ENCODE results near the gene RNF32.
"Not testable (repeated sequence)": the region's sequence is repeated elsewhere in the genome, so short reads cannot be mapped to it uniquely, and the experiment has no call there.

The RNF32 gene

DNA sequence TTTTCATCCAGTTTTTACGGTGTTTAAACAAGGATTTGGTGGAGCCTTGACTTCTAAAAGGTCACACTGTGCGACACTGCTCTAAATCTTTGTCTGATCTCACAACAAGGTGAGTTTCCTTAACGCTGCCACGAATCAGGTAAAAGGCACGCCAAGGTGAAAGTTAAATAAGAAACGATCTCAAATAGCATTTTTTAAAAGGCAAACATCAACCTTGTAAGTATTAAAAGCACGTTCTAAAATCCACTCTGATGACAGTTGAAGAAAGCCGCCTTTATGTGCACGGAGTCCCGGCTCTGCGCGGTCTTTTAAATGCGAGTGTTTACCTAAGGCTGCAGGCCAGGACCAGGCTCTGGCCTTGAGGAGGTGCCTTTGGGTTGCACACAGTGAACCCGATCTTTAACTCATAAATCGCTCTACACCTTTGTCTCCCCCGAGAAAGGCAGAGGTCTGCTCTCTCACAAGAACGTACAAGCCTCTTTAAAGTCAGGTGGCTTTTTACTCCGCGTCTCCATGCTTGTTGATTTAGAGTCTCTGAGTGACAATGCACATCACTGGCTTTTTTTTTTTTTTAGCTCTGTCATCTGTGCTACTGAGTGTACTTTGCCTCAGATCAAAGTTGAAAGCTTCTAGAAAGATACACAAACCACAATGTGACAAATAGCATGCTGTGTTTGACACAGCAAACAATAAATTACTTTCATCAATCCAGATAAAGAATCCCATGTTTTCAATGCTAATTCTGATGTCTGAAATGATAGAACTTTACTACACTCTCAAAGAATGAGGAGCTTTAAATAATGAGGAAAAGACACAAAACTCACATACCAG lies 25.9 kb upstream of the RNF32 start:
- DNase-seq: no peak

DNA sequence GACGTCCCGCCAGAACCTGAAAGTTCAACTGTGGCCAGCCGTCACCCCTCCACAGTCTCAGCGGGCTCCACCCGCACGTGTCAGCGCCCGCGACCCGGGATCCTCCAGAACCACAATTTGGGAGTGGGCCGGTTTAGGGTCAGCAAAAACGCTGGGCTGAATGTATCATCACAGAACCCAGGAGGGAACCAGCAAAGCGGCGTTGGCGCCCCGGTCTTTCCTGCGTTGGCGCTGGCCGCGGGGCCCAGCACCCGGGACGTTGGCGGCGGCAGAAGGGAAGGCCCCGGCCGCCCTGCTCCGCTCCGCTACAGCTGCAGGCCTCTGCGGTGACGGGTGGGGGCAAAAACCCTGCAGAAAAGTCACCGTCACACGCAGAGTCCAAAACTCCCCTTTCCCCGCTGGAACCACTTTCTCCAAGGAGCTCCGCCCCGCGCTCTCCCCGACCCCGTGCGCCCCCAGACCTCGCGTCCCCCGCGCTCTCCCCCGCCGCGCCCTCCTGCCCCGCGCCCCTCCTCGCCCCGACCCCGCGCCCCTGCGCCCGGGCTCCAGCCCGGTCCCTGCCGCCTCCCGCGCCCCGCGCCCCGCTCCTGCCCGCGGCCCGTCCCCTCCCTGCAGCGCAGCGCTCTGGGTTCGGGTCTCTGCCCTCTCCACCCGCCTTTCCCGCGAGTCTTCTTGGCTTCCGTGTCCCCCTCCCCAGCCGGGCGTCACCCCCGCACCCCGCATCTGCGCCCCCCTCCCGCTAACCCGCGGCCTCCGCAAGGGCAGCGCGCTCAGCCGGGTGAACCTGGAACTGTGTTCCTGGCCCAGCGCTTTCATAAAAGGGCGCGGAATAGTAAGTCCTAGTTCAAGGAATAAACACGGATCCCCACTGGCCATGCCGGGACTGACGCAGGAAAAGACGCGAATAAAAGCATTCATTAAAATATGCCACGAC lies 24.0 kb upstream of the RNF32 start:
- DNase-seq: peak; percentile 15

DNA sequence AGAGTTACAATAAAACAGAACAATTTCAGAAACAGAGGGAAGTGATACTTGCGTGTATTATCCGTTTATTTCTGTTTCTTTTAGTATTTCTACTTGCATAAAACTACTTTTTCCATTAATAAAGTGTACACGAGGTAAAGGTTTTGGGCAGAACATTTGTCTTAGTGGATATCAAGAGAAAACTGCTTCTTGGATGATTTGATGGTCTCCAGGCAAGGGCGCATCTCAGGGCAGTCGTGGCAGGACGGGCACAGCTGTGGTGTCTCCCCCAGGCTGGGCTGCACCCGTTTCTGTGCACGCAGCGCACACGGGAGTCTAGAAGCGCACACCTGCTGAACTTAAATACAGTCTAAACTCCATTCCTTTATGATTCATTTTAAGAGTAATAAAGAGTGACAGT lies 23.4 kb upstream of the RNF32 start:
- DNase-seq: no peak

DNA sequence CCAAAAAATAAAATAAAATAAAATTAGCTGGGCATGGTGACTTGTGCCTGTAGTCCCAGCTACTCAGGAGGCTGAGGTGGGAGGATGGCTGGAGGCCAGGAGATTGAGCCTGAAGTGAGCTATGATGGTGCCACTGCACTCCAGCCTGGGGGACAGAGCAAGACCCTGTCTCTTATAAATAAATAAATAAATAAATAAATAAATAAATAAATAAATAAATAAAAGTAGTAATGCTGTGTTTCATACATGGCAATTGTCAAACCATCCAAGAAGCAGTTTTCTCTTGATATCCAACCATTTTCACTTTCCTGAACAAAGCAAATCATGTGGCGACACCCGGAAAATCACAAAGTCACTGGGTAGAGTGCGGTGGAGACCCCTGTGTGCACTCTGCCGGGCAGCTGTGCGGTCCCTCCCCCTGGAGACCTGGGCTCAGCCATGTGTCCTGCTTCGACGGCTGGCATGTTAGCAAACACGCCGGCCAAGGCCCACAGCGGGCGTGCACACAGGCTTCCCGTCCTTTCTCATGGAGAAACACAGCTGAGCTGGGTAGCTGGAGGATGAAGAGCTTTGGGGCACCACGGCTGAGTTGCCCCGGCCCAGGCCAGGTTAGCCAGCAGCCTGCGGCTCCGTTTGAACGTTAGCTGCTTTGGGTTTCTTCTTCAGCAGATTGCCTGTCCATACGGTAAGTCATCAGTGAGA lies 22.3 kb upstream of the RNF32 start:
- no peak for DNase-seq

DNA sequence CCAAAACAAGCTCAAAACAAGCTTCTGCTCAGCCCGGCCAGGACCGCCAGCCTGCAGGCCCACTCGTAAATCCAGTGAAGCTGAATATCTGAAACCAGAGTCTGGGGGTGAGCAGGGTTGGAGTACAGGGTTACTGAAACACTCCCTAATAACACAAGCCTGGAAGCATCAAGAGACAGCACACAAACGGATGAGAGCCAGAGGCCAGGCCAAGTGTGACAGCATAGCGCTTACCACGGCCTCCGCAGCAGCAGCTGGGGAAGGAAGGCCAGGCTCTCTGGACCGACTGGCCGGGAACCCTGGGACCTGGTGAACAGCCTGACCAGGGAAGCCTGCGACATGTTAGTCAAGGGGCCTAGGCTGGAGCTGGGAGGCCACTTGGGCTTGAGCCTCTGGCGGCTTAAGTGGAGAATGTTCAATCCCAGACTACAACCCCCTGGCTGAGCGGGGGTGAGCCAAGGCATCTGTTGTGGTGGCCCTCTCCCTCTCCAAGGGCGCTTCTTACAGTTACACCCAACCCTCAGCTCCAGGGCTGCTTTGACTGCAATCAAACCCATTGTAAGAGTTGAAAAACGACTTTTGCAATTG lies 21.7 kb upstream of the RNF32 start:
- DNase-seq: no peak

DNA sequence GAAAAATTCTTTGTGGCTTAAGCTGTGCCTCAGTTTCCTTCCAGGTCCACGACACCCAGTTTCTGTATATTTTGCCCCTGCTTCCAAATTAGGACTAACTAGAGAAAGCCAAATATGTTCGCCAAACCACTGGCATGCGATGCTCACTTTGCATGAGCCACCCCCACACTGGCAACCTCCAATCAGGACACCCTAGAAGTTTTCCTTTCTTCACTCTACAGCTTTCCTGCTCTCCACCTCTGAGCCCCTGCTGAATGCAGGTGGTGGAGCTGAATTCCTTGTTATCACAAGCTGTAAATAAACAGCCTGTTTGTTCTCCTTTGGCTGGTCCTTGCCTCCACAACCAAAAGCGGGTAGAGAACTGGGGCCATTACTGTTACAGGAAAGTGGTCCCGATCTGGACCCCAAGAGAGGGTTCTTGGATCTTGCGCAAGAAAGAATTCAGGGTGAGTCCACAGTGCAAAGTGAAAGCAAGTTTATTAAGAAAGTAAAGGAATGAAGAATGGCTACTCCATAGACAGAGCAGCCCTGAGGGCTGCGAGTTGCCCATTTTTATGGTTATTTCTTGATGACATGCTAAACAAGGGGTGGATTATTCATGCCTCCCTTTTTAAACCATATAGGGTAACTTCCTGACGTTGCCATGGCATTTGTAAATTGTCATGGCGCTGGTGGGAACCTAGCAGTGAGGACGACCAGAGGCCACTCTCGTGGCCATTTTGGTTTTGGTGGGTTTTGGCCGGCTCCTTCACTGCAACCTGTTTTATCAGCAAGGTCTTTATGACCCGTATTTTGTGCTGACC lies 20.9 kb upstream of the RNF32 start:
- not testable (repeated sequence) for DNase-seq

DNA sequence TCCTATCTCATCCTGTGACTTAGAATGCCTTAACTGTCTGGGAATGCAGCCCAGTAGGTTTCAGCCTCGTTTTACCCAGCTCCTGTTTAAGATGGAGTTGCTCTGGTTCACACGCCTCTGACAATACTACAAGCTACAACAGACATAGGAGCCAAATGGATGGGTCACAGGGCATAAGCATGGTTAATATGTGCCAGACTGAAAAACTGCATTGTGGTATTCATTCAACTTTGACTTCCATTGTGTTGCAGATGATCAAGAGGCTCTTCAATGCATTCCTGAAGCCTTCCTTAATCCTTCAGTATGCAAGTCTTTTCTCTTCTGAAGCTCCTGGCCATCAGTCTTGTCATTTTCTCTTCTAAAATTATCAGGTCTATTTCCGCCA lies 20.3 kb upstream of the RNF32 start:
- no peak for DNase-seq

DNA sequence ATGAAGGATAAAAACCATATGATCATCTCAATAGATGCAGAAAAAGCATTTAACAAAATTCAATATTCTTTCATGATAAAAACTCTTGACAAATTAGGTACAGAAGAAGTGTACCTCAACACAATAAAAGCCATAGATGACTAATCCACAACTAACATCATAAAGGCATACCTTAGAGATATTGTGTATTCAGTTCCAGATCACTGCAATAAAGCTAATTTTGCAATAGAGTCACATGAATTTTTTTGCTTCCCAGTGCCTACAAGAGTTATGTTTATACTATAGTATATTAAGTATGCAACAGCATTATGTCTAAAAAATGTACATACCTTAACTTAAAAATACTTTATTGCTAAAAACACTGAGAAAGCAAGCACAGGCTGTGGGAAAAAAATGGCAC lies 18.9 kb upstream of the RNF32 start:
- no peak for DNase-seq

DNA sequence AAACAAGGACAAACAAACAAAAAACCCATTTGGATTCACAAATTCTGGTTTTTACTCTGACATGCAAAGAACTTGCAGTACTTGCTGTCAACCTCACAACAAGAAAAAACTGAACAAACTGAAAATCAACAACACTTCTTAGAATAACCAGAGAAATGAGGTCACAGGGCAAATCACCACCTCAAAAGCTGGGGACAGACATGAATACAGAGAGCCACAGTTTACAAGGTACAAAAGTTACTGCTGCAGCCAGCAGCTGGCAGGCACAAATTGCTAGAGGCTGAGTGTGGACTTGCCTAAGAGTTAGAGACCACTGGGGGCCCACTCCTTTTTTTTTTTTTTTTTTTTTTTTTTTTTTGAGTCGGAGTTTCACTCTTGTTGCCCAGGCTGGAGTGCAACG lies 15.0 kb upstream of the RNF32 start:
- no peak for DNase-seq

DNA sequence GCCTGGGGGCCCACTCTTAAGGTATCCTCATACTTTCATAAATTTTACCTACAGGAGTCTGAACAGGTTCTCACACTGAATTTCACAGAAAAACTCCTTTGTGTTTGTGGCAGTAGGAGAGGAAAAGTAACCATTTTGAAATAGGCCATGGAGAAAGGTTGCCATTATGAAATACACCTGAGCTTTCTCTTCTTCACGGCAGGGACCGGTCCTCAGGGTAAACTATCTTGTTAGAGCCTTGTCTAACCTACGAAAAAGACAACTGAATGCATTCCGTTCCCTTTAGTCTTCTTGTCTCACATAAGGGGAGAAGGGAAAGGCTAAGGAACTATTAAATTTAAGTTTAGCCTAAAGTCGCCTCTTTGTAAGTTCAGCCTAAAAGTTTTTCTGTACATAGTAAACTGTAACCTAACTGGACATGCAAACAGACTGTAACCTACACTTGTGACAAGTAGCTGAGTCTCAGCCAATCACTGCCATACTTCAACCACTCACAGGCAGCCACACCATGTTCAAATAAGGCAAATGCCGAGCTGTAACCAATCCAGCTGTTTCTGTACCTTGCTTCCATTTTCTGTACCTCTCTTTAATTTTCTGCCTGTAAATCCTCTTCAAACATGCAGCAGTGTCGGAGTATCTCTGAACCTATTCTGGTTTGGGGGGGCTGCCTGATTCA lies 14.2 kb upstream of the RNF32 start:
- no peak for DNase-seq

DNA sequence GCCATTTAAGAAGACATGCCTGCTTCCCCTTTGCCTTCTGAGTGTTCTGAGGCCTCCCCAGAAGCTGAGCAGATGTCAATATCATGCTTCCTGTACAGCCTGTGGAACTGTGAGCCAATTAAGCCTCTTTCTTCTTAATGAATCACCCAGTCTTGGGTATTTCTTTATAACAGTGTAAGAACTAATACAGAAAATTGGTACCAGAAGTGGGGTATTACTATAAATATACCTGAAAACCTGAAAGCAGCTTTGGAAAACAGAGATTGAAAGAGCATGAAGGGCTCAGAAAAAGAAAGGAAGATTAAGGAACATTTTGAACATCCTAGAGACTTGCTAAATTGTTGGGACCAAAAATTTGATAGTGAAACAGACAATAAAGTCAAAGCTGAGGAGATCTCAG lies 12.0 kb upstream of the RNF32 start:
- no peak for DNase-seq

DNA sequence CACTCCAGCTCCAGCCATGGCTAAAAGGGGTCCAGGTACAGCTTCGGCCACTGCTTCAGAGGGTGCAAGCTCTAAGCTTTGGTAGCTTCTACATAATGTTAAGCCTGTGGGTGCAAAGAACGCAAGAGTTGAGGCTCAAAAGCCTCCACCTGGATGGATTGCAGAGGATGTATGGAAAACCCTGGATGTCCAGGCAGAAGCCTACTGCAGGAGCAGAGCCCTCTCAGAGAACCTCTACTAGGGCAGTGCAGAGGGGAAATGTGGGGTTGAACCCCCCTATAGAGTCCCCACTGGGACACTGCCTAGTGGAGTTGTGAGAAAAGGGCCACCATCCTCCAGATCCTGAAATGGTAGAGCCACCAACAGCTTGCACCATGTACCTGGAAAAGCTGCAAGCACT lies 10.7 kb upstream of the RNF32 start:
- no peak for DNase-seq

DNA sequence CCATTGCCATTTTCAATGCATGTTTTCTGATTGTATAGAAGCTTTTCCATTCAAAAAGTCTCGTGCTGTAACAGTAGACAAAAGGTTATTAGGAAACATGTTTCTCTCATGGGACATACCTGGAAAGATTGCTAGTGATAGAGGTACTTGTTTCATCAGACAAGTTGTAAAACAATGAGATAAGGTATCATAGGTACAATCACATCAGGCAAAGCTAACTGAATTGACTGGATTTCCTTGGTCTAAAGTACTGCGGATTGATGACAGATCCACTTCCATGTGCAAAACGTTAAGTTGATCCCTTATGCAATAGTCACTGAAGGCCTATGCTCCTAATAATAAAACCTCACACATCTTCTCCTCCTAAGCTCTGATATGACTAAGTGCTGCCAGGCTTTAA lies 6.5 kb upstream of the RNF32 start:
- DNase-seq: no peak

DNA sequence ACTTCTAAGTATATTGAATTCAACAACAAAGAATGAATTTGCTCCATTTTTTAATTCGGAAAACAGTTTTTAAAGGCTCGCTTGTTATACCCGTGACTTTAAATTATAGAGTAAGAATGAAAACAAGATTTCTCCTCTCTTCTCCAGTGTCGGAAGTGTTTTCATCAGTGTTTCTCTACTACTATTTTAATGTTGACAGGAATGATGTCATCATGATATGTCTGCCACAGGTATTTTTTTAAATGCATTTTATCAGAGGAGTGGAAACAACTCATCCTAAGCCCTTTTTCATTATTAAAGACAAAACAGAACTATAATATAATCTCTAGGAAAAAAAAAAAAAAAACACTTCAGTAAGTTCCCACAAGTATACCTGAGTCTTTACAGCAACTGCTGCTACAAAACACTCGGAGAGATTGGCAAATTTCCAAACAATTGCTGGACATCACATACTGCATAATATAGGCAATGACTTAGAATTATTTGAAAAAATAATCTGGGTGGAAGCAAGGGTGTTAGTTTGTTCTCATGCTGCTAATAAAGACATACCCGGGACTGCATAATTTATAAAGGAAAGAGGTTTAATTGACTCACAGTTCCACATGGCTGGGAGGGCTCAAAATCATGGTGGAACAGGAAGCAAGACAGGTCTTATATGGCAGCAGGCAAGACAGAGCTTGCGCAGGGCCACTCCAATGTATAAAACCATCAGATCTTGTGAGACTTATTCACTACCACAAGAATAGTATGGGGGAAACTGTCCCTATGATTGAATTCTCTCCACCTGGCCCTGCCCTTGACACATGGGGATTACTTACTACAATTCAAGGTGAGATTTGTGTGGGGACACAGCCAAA lies 4.8 kb upstream of the RNF32 start:
- no peak for DNase-seq

DNA sequence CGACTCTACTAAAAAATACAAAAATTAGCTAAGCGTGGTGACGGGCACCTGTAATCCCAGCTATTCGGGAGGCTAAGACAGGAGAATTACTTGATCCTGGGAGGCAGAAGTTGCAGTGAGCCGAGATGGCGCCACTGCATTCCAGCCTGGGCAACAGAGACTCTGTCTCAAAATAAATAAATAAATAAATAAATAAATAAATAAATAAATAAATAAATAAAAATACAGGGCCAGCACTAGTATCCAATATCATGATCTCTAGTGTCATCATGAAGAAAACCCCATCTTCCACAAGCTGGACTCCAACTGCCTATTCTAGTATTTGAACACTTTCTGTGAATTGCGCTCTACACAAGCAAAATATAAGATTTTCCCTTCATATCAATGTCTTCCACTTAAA lies 3.5 kb upstream of the RNF32 start:
- DNase-seq: not testable (repeated sequence)

DNA sequence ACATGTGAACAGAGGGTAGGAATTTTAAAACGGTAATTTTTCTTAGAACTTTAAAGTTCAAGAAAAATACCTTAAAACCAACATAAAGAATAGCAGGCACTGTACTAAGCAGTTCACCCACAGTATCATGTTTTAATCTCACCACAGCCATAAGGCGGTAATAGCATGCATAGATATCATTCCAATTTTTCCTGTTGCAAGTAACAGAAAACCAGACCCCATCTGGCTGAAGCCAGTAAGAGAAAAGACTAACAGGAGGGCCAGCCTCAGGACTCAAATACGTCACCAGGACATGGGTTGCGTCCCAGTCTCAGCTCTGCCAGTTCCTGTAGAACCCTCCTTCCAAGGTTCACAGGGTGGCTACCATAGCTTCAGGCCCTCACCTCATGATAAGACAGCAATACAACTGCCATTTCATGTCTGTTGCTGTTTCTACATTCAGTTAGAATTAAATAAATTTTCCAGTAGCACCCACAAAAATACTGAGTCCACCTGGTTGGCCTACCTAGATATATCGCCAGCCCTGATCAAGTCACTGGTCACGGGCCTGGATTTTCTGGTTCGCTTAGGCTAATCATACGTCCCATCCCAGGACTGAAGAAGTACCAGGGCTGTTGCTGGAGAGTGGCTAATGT lies 2.0 kb upstream of the RNF32 start:
- no peak for DNase-seq

DNA sequence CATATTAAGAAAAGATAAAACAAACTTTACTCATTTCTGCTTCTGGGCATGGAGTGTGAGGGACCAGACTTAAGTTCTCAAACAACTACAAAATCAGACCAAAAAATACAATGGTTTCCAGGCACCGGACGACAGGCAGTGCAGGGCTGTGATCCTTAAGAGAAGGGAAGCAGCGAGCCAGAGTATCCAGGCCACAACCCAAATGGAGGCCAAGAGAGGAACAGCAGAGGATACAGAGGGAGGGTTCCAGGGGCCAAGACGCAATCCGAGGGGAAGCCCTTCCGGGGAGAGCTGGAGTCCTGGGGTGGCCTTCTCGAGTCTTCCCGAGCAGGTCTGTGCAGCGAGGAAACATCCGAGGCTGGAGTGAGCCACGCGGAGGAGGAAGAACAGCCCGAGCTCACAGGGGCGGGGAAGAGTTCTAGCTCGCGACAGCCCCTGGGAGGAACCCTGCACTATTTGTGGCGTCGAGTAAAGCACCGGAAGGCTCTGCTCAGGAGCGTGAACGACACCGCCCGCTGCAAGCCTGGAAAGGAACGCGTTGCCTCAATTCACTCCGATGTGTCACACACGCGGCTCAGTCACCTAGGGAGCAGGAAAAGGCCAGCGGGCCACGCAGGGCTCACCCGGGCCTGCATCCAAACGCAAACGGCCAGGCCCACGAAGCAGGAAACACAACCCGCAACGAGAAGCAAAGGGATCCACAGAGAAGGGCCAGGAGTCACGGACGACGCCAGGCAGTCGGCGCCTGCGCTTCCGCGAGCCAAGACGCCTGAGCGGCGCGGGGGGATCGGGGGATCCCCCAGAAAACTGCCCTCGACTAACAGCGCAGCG lies 933 bp upstream of the RNF32 start:
- DNase-seq: peak; percentile 13

DNA sequence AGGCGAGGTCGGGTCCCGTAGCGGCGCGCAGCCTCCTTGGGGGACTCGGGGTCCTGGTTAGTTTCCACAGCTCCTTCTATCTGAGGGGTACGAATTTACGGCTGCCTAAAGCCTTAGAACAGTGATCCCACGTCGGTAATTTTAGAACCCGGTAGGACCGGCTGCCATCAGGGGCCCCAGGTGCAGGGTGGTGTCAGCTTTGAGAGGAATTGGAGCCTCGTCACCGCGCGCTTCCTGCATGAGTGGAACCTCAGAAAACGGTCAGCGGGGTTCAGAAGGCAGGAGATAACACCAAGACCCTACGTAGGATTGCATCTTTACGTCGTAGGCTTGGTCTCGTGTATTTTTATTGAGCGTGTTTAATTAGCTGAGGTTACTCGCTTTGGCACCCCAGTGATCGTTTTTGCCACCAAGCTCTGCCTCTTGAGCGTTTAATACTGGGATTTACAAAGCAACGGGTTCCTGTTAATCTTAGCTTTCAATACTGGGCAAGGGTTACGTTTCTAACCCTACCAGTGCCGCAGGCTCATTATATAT lies 443 bp downstream of the RNF32 start:
- DNase-seq: peak; percentile 32
